Upper lobe of left lung (tissue), 4 donors: Measurements from ENCODE around the gene HNF4A.

Source experiments
- CTCF ChIP-seq, 6 experiments: fragments of 450-650 bp in 4 of 6; fragments of 200-600 bp in 2 of 6; sonication (generic) in 2 of 6; IDR thresholded peaks; one replicate each; pipeline ENCODE4 v1.5.1; 2016 to 2019; ENCODE audit warnings: antibody characterized with exemption in 6 of 6
- EP300 ChIP-seq, 4 donors: sonication (generic); formaldehyde crosslinking; IDR thresholded peaks; one replicate each; pipeline ENCODE4 v1.5.1; 2017; ENCODE audit warnings: antibody characterized with exemption in 4 of 4, control low read depth in 2 of 4
- POLR2A ChIP-seq, 4 donors: fragments of 450-650 bp; IDR thresholded peaks; one replicate each; pipeline ENCODE4 v1.5.1; 2016 to 2017; ENCODE audit warnings: antibody characterized with exemption in 4 of 4, mild to moderate bottlenecking in 2 of 4
- POLR2AphosphoS5 ChIP-seq, 2 donors: sonication (generic); formaldehyde crosslinking; IDR thresholded peaks; one replicate each; pipeline ENCODE4 v1.5.1; 2017; ENCODE audit warnings: antibody characterized with exemption in 2 of 2

- no peak for TF ChIP-seq CTCF (IDR thresholded peaks at IDR 0.05)
- no peak for TF ChIP-seq EP300 (IDR thresholded peaks at IDR 0.05)
- TF ChIP-seq POLR2A (IDR thresholded peaks at IDR 0.05), result no peak
- TF ChIP-seq POLR2AphosphoS5 (IDR thresholded peaks at IDR 0.05), result no peak
These were observed 109.0 kb downstream of the HNF4A start for GRCh38 chr20:44464514-44464913.
